ENCODE results near the gene NHEJ1. TPM values are rescaled to one million over a fixed set of nuclear protein-coding genes. Genes with fewer than 3 reads are reported as not detected.
A peak's percentile ranks its signal among the peaks of the same experiment; 100 is the strongest.

NHEJ1 gene
- total RNA-seq, 6 donors from 2014 or later: 7.9 to 26.2 (median 14.3) TPM

- Histone ChIP-seq H3K4me1 (peaks cover 12 to 17% (median 13%) of the 10 kb centered on the region in 4 donors), H3K36me3 (peaks cover 22 to 55% (median 44%) of the 10 kb centered on the region in 4 donors), H3K4me3 (no peak overlapping the region), H3K27me3 (no peaks in the 10 kb centered on the region), H3K9me3 (no peaks in the 10 kb centered on the region), H3K27ac (peak overlapping the region in 1 of 4 donors; percentile 47)
- TF ChIP-seq POLR2AphosphoS5 (IDR thresholded peaks at IDR 0.05): no peak
- TF ChIP-seq CTCF (IDR thresholded peaks at IDR 0.05): no peak
- no peak for TF ChIP-seq EP300 (IDR thresholded peaks at IDR 0.05)
- no peak for TF ChIP-seq POLR2A (IDR thresholded peaks at IDR 0.05)
- peak in 1 of 2 donors; percentile 51 for DNase-seq
- ATAC-seq (ENCODE audit: low FRiP score in 2 of 2): peak in 1 of 2 donors; percentile 38
- 65 to 69% methylated on average over 5 to 8 of the region's 8 CpGs for WGBS, 2 donors
Observed at GRCh38 chr2:219182331-219183150, 21.9 kb upstream of the NHEJ1 start.

- Histone ChIP-seq H3K36me3 (peaks cover 22 to 55% (median 44%) of the 10 kb centered on the region in 4 donors), H3K27ac (peak overlapping the region in 1 of 4 donors; percentile 47), H3K4me3 (no peak overlapping the region), H3K4me1 (peaks cover 12 to 17% (median 13%) of the 10 kb centered on the region in 4 donors), H3K27me3 (no peaks in the 10 kb centered on the region), H3K9me3 (no peaks in the 10 kb centered on the region)
- no peak for DNase-seq
- ATAC-seq (ENCODE audit: low FRiP score in 2 of 2): no peak
- TF ChIP-seq POLR2AphosphoS5 (IDR thresholded peaks at IDR 0.05) (no peak), EP300 (IDR thresholded peaks at IDR 0.05) (no peak), POLR2A (IDR thresholded peaks at IDR 0.05) (no peak), CTCF (IDR thresholded peaks at IDR 0.05) (no peak)
- 93% methylated on average over 6 of the region's 6 CpGs for WGBS, 2 donors
Observed at GRCh38 chr2:219181531-219181930, 20.9 kb upstream of the NHEJ1 start.

GRCh38 chr2:219180961-219181360 lies 20.3 kb upstream of the NHEJ1 start:
- no peaks in the 10 kb centered on the region for H3K27me3 ChIP-seq
- ATAC-seq (ENCODE audit: low FRiP score in 2 of 2): no peak
- peaks cover 14 to 21% (median 14%) of the 10 kb centered on the region in 4 donors for H3K4me1 ChIP-seq

GRCh38 chr2:219179601-219180465 lies 19.2 kb upstream of the NHEJ1 start:
- no peak for ATAC-seq (ENCODE audit: low FRiP score in 2 of 2)
- 94 to 100% methylated on average over 2 to 9 of the region's 9 CpGs for WGBS, 2 donors
- TF ChIP-seq POLR2A (IDR thresholded peaks at IDR 0.05) (no peak), EP300 (IDR thresholded peaks at IDR 0.05) (no peak), POLR2AphosphoS5 (IDR thresholded peaks at IDR 0.05) (no peak), CTCF (IDR thresholded peaks at IDR 0.05) (no peak)
- H3K27me3 ChIP-seq: no peaks in the 10 kb centered on the region
- peak in 1 of 2 donors; percentile 78 for DNase-seq
- peak overlapping the region in 1 of 4 donors; percentile 48 for H3K27ac ChIP-seq
- H3K36me3 ChIP-seq: peaks cover 22 to 53% (median 43%) of the 10 kb centered on the region in 4 donors
- H3K9me3 ChIP-seq: no peaks in the 10 kb centered on the region
- H3K4me3 ChIP-seq: peak overlapping the region in 1 of 4 donors; percentile 91
- peaks cover 23 to 32% (median 24%) of the 10 kb centered on the region in 4 donors for H3K4me1 ChIP-seq

More at GRCh38 chr2:219180961-219181360, 20.3 kb upstream of the NHEJ1 start:
- Histone ChIP-seq H3K4me3 (no peak overlapping the region), H3K36me3 (peaks cover 22 to 55% (median 44%) of the 10 kb centered on the region in 4 donors), H3K27ac (no peak overlapping the region), H3K9me3 (no peaks in the 10 kb centered on the region)
- WGBS, 2 donors: 86 to 94% methylated on average over 5 of the region's 5 CpGs
- no peak for DNase-seq
- TF ChIP-seq CTCF (IDR thresholded peaks at IDR 0.05) (no peak), POLR2A (IDR thresholded peaks at IDR 0.05) (no peak), EP300 (IDR thresholded peaks at IDR 0.05) (no peak), POLR2AphosphoS5 (IDR thresholded peaks at IDR 0.05) (no peak)
